Activated effector memory CD4-positive, alpha-beta T cell treated with Interleukin-2 at 50 U/mL for 16 hours (primary cell): ENCODE results near the gene KCNJ2.

ENCODE experiments used
- DNase-seq: peaks from one replicate; pipeline ENCODE4 v3.0.0-alpha.2; 2020

Gene KCNJ2

GRCh38 chr17:70168977-70169708, at the start of gene KCNJ2:
Gene KCNJ2, plus strand, starts transcription at chr17:70169532. Its CDS starts 5,508 bp downstream, at chr17:70175040.
- peak; percentile 10 for DNase-seq

- no peak for DNase-seq
Measured at GRCh38 chr17:70119545-70119944, 49.8 kb upstream of the KCNJ2 start.

GRCh38 chr17:70119983-70120382, 49.3 kb upstream of the KCNJ2 start:
- no peak for DNase-seq

- DNase-seq: no peak
Measured at GRCh38 chr17:70120425-70120824, 48.9 kb upstream of the KCNJ2 start.

- no peak for DNase-seq
Measured at GRCh38 chr17:70121126-70121525, 48.2 kb upstream of the KCNJ2 start.

DNA sequence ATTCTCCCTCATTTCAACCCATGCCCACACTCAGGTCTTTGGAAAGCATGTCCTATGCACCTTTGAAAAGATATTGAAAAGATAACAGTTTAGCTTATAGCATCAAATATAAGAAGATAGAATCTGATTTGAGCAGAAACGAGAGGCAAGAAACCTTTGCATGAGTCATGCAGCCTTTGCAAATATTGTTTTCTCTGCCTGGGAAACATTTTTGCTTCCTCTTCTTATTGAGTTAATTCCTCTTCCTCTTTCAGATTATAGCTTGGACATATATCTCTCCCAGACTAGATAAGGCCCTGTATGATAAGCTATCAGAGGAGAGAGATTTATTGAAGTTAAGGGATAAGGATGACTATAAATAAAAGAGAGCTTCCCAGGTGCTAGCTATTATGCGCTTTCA, 46.1 kb upstream of the KCNJ2 start:
- DNase-seq: no peak

DNA sequence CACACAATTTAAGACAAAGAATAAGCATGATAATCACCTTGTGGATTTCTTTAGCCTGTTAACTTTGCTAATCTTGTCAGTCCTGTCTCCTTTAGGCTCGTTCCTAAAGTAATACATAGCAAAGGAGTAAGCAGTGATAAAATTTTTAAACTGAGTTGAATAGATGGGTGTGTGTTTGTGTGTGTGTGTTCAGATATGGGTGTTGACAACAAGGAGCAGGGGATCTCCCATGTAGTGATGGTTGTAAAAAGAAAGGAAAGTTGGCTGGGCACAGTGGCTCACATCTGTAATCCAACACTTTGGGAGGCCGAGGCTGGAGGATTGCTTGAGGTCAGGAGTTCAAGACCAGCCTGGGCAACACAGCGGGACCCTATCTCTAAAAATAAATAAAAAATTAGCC, 44.6 kb upstream of the KCNJ2 start:
- no peak for DNase-seq

DNA sequence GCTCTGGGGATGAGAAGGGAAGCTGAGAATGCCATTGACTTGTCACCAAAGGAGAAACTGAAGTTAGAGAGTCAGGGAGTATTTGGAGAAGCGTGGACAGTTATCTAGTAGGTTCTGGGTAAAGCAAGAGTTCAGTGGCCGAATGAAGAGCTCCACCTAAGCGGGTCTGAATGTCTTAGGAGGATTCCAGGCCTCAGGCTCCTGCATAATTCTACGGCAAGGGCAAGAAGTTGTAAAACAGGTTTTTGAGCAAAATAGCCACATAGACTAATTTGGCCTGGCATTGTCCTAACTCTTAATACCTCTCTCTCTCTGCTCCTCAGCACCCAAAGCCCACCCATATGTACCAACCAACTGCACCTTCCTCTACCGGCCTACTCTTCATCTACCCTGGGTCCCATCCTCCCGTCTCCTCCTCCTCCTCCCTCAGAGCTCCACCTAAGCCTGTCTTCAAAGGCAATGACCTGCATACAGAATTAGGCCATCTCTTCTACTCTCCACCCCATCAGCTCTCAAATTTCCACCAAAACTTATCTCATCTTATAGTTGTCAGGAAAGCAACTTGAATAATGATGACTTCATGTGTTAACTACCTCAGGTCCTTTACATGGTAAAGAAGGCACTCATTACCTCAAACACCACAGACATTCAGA, 42.0 kb upstream of the KCNJ2 start:
- DNase-seq: no peak

- no peak for DNase-seq
Measured at GRCh38 chr17:70128727-70129238, 40.5 kb upstream of the KCNJ2 start.

- no peak for DNase-seq
Measured at GRCh38 chr17:70130289-70130688, 39.0 kb upstream of the KCNJ2 start.

DNA sequence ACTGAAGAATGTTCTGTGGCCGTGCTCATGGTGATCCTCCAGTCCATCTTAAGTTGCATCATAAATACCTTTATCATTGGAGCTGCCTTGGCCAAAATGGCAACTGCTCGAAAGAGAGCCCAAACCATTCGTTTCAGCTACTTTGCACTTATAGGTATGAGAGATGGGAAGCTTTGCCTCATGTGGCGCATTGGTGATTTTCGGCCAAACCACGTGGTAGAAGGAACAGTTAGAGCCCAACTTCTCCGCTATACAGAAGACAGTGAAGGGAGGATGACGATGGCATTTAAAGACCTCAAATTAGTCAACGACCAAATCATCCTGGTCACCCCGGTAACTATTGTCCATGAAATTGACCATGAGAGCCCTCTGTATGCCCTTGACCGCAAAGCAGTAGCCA, 36.8 kb upstream of the KCNJ2 start:
- DNase-seq: no peak

- DNase-seq: no peak
Measured at GRCh38 chr17:70134042-70134441, 35.3 kb upstream of the KCNJ2 start.

- no peak for DNase-seq
Measured at GRCh38 chr17:70134777-70135176, 34.6 kb upstream of the KCNJ2 start.

GRCh38 chr17:70136131-70136530, 33.2 kb upstream of the KCNJ2 start:
- DNase-seq: no peak

DNA sequence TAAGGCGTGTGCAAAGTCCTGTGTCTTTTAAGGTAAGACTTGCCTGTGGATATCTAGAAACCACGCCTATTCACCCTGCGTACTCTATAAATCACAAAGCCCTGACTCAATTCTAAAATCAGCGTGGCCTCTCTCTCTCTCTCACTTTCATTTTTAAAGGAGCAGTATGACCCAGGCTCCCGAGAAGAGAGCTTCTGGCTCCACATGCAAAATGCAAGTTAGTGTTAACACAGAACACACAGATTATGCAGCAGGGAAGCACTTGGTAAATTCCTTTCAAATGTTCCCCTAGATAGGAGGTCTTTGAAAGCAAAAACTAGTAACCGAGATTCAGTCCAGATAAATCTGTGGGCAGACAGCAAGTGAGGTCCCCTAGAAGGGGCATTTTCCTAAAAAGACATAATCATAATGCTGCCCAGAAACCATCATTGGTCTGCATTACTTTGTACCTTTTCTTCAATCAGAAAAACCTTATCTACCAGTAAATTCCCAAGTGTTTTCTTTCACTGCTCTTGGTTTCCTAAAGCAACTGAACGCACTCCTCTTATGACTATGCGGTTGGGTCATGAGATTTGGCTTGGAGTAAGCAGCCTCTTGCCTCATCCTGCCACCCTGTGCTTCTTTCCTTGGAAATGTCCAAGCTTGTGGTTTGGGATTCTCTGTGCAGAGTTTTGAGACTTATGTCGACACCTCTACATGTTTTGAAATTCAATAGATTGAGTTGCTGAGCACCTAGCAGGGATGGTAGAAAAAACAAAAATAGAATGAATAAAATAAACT, 31.7 kb upstream of the KCNJ2 start:
- DNase-seq: no peak

DNA sequence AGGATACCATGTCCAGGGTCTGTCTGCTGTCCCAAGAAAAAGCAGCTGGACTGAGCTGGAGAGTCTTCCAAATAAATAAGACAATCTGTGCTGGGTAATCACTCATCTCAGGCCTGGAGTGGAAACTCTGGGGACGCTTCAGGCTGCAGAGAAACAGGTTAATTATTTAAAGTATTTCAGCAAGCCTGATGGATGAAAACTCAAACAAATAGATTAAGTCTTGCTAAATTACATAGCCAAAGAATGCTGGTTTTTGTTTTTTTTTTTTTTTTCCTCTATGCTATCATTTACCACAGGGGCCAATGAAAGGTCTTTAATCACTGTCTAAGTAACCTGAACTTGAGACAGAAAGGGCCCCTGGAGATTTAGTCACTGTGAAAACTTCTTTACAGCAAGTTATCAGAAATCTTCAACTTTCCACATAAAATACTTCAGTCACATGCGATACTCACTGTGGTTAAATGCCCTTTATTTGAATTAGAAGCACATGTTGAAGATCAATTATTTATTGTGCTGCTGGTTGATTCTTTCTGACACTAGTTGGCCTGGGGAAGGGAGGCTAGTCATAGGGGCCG, 31.0 kb upstream of the KCNJ2 start:
- no peak for DNase-seq

- no peak for DNase-seq
Measured at GRCh38 chr17:70139449-70139993, 29.8 kb upstream of the KCNJ2 start.

DNA sequence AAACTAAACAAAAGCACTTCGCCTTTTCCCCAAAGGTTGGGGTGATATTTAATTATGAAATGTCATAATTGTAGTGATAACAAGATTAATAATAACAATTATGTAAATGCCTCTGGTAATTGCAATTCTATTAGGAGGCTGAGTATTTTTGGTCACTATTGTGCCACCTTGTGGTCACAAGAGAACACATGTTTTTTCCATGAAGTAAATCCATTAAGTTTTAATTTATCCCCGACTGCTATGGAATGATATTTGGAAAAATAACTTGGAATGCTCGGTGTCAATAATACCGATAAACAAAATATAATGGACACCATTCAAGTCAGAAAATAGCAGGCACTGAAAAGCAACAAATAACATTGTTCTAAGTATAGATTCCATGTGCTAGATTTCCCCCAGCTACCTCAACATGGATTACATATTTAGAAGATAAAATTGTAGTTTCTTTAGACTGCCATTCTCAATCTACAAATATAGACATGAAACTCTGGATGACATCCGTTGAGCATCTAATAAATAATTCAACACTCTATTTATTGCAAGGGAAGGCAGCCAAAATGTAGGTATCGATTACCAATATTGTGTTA, 25.0 kb upstream of the KCNJ2 start:
- no peak for DNase-seq

DNA sequence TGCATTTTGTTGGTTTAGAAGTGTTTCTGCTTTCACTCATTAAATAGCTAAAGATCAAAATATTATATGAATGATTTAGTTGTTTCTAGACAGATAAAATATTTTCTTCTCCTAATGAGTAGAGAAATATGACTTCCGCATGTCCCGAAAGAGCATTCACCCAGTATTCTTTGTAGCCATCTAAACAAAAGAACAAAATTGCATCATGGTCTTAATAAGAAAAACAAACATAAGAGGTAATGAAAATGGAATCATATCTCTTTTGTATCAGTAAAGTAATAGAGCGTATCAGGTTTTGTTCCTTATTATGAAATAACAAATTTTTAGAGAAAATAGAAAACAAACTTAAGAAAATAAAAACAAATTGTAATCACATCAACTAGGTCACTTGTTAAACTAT, 16.1 kb upstream of the KCNJ2 start:
- DNase-seq: no peak

- DNase-seq: no peak
Measured at GRCh38 chr17:70157151-70157550, 12.2 kb upstream of the KCNJ2 start.

DNA sequence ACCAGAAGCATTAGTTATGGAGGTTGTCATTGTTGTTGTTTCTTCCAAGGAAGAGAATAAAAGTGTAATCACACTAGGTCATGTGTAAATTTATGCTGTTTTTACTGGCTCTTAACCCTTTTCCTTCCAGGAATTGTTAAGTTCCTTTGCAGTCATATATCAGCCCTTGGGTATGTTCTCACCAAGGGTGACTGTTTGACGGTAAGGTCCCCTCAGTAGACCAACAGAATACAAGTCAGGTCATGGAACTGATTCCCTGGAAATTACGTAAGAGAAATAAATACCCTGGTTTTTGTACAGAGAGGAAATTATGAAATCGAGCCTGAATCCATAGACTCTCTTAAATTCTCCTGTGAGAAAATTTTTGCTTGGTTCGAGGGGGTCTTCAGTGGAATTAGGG, 11.2 kb upstream of the KCNJ2 start:
- no peak for DNase-seq

DNA sequence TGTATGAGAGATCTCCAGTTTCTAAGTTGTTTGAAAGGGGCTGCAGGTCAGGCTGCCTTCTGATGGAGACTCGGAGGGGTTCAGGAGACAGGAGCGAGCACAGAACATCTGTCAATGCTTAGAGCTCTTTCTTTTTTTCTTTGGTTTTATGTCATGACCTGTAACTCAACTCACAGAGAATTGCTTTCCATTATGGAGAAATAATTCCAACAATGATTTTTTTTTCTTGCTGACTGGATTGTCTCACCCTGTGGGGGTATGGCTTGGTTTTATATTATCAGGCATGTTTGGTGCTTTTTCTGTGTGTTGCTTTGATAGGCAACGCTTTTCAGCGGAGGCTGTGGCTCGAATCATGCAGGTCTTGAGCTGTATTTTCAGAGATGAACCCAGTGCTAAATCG, 10.7 kb upstream of the KCNJ2 start:
- DNase-seq: no peak

- no peak for DNase-seq
Measured at GRCh38 chr17:70159980-70160379, 9.4 kb upstream of the KCNJ2 start.
